Right atrium auricular region (tissue), 2 donors: ENCODE results near the gene NDST3. TPM values are rescaled to one million over a fixed set of nuclear protein-coding genes. Genes with fewer than 3 reads are reported as not detected.

Source experiments
- DNase-seq: peaks from one replicate; pipeline ENCODE4 v3.0.0-alpha.2; 2019; ENCODE audit warnings: low spot score
- H3K27ac ChIP-seq, 2 donors: fragments of 200-600 bp; sonication (generic); 1 replicate in 1 of 2; 2 replicates in 1 of 2; pipeline ENCODE4 v1.5.1; 2016 to 2019
- H3K27me3 ChIP-seq, 2 donors: fragments of 200-600 bp; sonication (generic); one replicate each; pipeline versions ENCODE4 v1.5.1 to v1.6.0; 2017 to 2019
- H3K36me3 ChIP-seq: fragments of 200-600 bp; sonication (generic); one replicate; pipeline ENCODE4 v1.5.1; 2016
- H3K4me1 ChIP-seq, 2 donors: fragments of 200-600 bp; sonication (generic); one replicate each; pipeline versions ENCODE4 v1.5.1 to v1.6.0; 2017 to 2019
- H3K4me3 ChIP-seq, 2 donors: fragments of 200-600 bp; sonication (generic); 1 replicate in 1 of 2; 2 replicates in 1 of 2; pipeline ENCODE4 v1.5.1; 2017 to 2019; ENCODE audit warnings: mild to moderate bottlenecking in 1 of 2, moderate library complexity in 1 of 2
- H3K9me3 ChIP-seq, 2 donors: fragments of 200-600 bp; sonication (generic); one replicate each; pipeline ENCODE4 v1.5.1; 2019
- CTCF ChIP-seq, 2 donors: fragments of 200-600 bp; sonication (generic); IDR thresholded peaks; one replicate each; pipeline ENCODE4 v1.5.1; 2019; ENCODE audit warnings: antibody characterized with exemption in 2 of 2
- total RNA-seq, 2 donors: library from RNA; depleted of rRNA; stranded (reverse); fragments of >200 nt; gene quantifications; one replicate each; pipeline ENCODE4 v1.1.0, GENCODE V29; 2016

NDST3 gene
- total RNA-seq, 2 donors from 2014 or later = 0.15 TPM; not detected in 1

- TF ChIP-seq CTCF (IDR thresholded peaks at IDR 0.05) = no peak
- no peak for DNase-seq
- Histone ChIP-seq H3K9me3 (peaks cover 0 to 16% of the 10 kb centered on the region in 2 donors), H3K4me3 (no peak overlapping the region), H3K36me3 (no peaks in the 10 kb centered on the region), H3K27ac (no peak overlapping the region), H3K27me3 (no peaks in the 10 kb centered on the region), H3K4me1 (no peaks in the 10 kb centered on the region)
These were observed 137.1 kb downstream of the NDST3 start for GRCh38 chr4:118171381-118171780.

- no peak overlapping the region for H3K27ac ChIP-seq
- H3K36me3 ChIP-seq = no peaks in the 10 kb centered on the region
- H3K27me3 ChIP-seq = no peaks in the 10 kb centered on the region
- H3K4me3 ChIP-seq = no peak overlapping the region
- DNase-seq = no peak
- H3K9me3 ChIP-seq = no peaks in the 10 kb centered on the region
- H3K4me1 ChIP-seq = no peaks in the 10 kb centered on the region
- no peak for TF ChIP-seq CTCF (IDR thresholded peaks at IDR 0.05)
These were observed 138.8 kb downstream of the NDST3 start for GRCh38 chr4:118173126-118173525.

GRCh38 chr4:118173956-118174725, 139.9 kb downstream of the NDST3 start:
- Histone ChIP-seq H3K36me3 (no peaks in the 10 kb centered on the region), H3K27ac (no peak overlapping the region), H3K4me1 (no peaks in the 10 kb centered on the region), H3K27me3 (no peaks in the 10 kb centered on the region), H3K9me3 (no peaks in the 10 kb centered on the region), H3K4me3 (no peak overlapping the region)
- TF ChIP-seq CTCF (IDR thresholded peaks at IDR 0.05) = no peak
- DNase-seq = no peak

- Histone ChIP-seq H3K9me3 (no peaks in the 10 kb centered on the region), H3K36me3 (no peaks in the 10 kb centered on the region), H3K4me3 (no peak overlapping the region), H3K27ac (no peak overlapping the region), H3K27me3 (no peaks in the 10 kb centered on the region), H3K4me1 (no peaks in the 10 kb centered on the region)
- no peak for TF ChIP-seq CTCF (IDR thresholded peaks at IDR 0.05)
- DNase-seq = no peak
These were observed 141.2 kb downstream of the NDST3 start for GRCh38 chr4:118175506-118175905.

- no peaks in the 10 kb centered on the region for H3K36me3 ChIP-seq
- TF ChIP-seq CTCF (IDR thresholded peaks at IDR 0.05) = no peak
- H3K27ac ChIP-seq = no peak overlapping the region
- H3K4me3 ChIP-seq = no peak overlapping the region
- H3K9me3 ChIP-seq = no peaks in the 10 kb centered on the region
- no peak for DNase-seq
- H3K27me3 ChIP-seq = no peaks in the 10 kb centered on the region
- H3K4me1 ChIP-seq = no peaks in the 10 kb centered on the region
These were observed 142.8 kb downstream of the NDST3 start for GRCh38 chr4:118177126-118177525.

- DNase-seq = no peak
- no peaks in the 10 kb centered on the region for H3K36me3 ChIP-seq
- no peaks in the 10 kb centered on the region for H3K9me3 ChIP-seq
- no peaks in the 10 kb centered on the region for H3K4me1 ChIP-seq
- no peak overlapping the region for H3K4me3 ChIP-seq
- H3K27me3 ChIP-seq = no peaks in the 10 kb centered on the region
- H3K27ac ChIP-seq = no peak overlapping the region
- no peak for TF ChIP-seq CTCF (IDR thresholded peaks at IDR 0.05)
These were observed 146.5 kb downstream of the NDST3 start for GRCh38 chr4:118180776-118181175.
